Activated CD4-positive, alpha-beta T cell treated with anti-CD3 and anti-CD28 coated beads, Interleukin-10, Interleukin-2, amounts not matched to agents 100 ng/mL and 50 ng/mL, durations not matched to agents 16 hours and 8 hours (primary cell): ENCODE results near the gene CACNB2.

Experiments used
- DNase-seq: peaks from one replicate; pipeline ENCODE4 v3.0.0-alpha.2; 2020

CACNB2 gene

DNA sequence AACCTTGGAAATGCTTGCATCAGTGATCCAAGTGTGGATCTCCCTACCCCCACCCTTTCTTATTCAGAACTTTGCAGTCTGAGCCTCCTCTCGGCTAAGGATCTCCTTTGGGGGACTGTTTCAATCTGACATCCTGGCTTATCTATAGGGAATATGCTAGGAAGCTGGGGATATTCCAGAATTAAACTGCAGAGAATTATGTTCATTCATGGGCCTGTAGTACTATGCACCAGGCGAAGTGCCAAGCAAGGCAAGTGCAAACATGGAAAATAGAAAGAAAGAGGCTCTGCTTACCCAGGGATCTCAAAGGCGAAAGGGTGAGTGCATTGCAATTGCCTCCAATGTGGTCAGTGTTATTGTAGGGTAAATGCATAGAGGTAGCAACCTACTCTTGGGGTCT, 96.5 kb downstream of the CACNB2 start:
- DNase-seq: no peak

DNA sequence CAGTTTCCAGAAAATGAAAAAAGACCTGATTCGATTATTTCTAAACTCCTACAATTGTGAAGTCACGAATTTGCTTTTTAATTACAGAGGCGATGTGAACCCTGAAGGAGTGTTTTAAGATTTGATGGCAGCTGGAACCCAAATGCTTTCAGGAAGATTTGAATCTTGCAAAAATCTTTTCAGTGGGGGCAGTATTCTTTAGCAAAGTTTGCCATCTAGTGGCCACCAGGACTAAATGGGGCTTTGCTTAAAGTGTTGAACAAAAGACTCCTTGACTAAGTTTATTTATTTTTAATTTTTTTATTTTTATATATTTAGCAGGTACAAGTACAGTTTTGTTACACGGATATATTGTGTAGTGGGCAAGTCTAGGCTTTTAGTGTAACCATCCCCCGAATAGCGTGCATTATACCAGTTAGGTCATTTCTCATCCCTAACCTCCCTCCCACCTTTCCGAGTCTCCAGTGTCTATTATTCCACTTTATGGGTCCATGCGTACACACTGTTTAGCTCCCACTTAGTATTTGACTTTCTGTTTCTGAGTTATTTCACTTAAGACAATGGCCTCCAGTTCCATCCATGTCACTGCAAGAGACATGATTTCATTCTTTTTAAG, 98.8 kb downstream of the CACNB2 start:
- DNase-seq: peak; percentile 21

DNA sequence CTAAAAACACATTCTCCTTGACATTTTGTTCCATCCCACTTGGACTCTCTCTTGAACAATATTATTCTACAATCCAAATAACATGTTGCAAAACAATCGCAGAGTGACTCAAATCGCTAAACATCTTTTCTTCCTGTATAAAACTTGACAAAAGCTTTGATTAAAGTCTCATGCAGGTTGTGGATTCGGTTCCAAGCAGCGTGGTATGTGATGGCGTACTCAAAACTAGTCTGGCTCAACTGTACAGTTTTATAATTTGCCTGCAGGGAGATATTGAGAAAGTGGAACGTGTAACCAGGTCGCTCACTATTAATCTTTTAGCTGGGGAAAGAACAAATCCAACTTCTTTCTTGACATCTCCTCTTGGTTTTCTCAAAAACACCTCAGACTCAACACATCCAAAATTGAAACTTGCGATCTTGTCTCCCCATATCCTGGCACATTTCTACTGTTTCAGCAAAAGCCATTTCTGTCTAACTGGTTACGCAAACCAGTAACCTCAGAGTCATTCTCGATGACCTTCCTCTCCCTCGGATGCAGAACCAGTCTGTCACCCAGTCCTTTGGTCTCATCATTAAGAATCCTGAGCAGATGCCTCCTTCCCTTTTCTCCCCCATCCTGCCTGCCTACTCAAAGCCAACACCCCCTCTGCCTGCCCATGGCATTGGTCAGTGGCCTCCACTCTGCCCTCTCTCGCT, 100.1 kb downstream of the CACNB2 start:
- no peak for DNase-seq

DNA sequence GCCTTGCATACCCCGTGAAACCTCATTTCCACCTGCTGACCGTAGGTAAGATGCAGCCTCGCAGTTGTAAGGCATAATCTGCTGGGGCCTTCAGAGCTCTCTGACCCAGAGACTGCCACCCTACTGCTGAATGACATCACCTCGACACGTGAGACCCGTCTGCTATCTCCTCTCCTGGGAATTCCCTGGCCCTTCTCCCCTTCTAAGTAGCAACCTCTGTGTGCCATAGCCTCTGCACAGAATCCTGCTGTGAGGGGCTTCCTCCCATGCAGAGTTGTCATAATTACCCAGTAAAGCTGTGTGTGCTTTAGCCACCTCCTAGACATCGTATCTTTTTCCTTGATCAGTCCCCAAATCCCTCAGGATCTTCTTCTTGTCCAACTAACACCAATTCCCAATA, 106.7 kb downstream of the CACNB2 start:
- no peak for DNase-seq

DNA sequence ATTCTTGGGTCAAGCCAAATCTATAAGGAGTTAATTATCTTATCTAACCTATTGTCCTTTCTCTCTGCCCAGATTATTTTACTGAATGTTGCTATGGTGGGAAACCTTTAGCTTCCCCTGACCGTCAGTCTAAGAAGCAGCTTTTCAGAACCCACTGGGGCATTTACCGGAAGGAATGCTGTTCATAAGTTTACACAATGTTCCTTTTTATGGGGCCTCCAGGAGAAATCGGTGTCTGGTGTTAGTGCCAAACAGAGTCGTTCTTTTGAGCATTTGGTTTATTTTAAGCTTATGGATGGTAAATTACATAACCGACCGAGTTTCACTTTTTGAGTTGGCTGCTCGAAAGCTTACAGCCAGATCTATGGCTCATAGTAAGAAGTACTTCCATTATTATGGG, 111.9 kb downstream of the CACNB2 start:
- DNase-seq: no peak

DNA sequence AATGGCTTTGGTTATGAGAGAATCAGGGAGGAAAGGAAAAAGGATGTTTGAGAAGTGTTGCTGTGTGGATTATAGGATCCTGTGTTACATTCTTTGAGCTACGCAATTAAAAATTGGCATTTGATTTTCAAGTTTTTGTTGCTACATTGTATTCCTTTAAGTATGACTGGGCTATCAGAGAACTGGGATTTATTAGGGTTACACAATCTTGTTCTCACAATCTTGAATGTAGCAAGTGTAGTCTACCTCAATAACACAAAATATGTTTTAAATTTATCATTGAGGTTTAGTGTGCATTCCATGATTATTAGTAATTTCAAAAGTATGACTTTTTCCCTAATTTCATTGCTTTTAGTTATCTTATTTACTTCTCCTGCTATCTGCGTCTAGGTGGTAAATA, 113.9 kb downstream of the CACNB2 start:
- no peak for DNase-seq

DNA sequence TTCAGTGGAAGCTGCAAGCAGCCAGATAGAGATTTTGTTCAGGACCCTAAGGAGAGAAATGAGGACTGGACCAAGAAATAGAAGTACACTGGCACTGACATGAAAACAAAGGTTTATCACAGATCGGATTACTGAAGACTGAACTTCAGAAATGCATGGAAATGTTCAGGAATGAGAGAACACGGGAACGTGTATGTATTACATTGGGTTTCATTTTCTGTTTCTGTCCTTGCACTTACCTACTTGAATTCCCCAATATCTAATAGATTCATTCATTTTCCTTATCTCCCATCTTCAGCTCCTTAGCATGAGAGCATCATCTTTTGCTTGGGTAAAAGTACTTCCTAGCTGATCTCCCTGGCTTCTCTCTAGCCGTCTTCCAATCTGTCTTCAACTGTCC, 114.5 kb downstream of the CACNB2 start:
- DNase-seq: no peak

DNA sequence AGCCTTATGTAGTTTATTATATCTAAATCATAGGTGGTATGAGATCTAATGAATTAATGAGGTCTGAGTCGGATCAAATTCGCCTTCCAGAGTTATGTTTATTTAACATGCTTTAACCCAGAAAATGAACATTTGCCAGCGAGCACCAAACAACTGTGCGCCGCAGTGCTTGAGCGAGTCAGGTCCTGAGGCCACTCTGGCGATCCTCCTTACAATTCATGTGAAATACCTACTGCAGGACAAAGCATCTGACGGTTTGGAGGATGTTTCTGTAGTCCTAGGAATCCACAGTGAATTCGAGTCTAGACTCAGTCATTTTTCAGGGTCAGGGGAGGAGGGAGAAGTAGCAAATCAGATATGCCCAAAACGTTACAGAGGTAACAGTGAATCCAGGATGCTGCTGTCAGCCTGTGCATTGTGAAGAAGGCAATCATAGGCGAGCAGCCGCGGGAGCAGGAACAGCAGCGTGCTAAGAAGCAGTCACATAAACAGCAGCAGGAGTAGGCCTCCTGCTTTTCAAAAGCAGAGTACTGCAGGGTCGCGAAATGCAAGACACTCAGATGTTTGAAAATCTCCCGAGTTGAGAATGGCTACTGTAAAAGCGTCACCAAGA, 120.2 kb downstream of the CACNB2 start:
- no peak for DNase-seq

DNA sequence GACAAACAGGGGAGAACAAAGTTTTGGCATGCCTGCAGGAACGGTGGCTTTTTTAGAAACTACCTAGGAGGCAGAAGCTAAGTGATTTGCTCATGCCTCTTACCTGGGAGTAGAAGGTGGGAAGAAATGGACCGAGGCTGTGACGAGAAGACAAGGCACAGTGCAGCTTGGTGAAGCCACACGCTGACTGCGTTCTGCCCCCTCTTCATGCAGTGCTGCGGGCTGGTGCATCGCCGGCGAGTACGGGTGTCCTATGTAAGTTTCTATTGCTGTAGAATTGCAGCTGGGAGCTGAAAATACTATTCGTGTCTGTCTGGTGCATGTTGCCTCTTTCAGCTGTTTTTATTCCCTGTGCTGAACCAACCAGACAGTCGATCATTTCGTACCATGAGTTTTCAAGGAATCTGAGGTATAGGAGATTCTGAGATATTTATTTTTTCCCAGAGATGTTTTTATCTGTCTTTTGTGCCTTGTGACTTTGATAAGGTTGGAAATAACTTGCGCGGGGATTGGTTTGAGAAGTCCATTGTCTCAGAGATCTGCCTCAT, 120.9 kb downstream of the CACNB2 start:
- no peak for DNase-seq

DNA sequence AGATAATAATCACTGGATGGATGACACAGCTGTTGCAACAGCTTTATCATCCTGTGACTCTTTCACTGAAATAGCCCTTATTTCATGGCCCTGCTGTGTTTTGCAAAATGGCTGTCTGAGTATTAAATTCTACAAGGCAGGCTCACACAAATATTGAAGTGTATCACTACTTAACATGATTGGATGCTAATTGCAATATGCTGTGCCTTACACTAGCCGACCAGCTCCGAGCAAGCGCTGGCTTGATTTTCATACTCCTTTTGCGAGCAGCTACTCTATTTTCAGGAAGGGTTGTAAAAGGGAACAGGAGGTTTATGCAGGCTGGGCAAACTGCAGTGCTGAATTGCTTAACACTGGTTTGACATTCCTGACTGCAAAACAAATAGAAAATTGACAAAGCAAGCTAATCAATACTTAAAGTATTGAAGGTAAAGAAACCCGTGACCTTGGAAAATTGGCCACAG, 121.6 kb downstream of the CACNB2 start:
- no peak for DNase-seq

DNA sequence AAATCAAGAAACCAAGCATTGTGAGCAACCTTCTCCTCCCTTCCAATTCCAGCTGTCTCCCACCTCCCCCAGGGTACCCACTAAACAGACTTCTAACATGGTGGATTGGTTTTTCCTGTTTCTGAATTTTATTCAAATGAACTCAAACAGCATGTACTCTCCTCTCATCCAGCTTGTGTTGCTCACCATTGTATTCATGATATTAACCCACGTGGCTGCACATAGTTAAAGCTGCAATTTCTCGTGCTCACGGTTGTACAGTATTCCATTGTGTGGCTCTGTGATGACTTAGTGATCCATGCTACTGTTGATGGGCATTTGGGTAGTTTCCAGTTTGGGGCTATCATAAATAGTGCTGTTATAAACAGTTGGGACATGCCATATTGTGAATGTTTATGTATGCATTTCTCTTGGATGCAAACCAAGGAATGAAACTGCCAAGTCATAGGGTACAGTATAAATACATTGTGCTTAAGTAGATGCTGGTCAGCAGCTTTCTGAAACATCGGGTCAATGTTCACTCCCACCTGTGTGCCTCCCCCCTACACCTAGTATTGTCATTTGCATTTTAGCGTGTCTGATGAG, 124.3 kb downstream of the CACNB2 start:
- no peak for DNase-seq

DNA sequence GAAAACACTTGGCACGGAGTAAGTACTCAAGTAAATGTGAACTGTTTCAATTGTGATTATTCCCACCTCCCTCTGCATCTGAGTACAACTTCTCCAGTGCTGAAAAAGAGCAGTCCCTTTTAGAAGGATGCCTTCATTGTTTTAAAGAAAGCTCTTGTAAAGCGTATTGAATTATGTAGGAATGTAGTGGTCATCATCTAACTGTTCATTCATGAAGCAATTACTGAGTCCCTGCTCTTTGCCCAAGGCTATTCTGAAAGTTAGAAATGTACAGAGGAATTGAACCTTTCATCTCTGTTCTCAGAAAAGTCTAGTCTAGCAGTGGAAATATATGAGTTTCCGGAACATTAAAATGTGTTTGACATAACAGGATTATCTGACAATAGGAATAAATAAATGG, 127.8 kb downstream of the CACNB2 start:
- DNase-seq: no peak

DNA sequence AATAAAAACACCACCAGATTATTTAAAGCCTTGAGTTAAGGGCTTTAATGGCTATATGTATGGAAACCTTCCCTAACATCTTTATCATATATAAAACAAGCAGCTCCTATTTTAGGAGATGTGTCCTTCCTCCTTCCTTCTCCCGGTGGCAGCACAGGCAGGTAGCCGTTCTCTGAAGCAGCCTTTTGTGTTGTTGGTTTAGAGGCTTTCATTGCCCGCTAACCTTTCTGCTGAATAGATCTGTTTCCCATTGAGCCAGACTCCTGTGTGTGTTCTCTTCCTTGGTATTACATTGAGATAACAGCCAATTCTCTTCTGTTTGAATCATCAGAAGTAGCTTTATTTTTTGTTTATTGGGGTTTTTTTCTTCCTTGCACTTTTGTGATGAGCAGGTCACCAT, 131.3 kb downstream of the CACNB2 start:
- no peak for DNase-seq

DNA sequence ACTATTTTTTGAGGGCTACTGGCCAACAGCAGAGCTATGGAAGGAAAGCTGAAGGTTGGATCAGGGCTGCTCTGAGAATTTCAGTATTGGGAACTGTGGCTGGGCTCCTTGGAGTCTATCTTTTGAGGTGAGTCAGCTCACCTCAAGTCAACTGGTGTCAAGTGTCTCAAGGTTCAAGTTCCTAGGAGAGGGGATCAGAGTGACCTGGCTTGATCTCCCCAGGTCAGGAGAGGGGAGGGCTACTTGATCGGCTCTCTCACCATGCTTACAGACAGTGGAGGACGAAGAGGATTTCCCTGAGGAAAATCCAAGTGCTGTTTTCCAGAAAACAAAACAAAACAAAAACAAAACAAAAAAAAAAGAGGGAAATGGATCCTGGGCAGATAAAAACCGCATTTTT, 132.8 kb downstream of the CACNB2 start:
- no peak for DNase-seq

DNA sequence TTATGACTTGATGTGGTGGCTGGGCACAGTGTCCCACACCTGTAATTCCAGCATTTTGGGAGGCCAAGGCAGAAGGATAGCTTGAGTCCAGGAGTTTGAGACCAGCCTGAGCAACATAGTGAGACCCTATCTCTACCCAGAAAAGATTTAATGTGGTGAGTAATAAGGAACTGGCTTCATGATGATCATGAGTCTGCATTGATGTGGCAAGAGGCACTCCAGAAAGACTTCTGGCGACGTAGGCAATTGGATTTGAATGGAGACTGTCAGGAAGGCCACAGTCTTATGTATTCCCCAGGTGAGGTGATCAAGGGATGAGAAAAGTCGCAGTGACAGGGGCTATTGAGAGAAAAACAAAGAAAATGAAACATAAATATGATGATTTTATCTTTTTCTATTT, 138.0 kb downstream of the CACNB2 start:
- no peak for DNase-seq

DNA sequence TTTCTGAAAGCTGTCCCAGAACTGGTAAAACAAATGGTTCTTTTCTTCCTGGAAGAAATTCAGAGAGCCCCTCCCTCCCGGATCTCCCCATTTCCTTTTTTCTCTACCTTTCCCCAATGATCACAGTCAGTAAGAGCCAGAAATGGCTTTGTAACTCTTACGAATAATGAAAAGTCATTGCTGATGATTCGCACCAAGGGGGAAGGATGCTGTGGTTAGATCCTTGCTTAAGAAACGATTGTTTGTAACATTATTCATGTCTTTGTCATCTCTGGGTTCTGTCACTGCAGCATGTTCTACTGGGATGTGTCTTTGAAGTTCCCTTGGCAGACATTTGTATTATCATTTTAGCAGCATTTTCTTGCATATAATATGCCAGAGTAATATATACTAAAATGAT, 138.9 kb downstream of the CACNB2 start:
- no peak for DNase-seq

DNA sequence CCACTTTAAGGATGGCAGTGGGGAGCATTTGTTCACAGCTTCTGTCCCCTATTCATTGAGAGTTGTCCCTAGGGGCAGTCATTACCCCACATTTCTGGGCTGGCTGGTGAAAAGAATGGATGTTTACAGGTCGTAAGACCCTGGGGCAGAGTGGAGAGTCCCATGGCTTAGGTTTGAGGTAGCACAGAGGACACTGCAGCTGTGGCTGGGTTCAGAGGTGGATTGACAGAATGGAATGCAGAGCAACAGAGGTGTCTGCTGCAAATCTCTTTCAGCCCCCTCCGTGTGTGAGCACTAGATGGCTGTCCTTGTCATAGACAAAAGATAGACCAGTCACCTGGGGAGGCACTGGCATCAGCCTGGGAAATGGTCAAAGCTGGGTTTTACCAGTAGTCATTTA, 141.9 kb downstream of the CACNB2 start:
- DNase-seq: no peak

DNA sequence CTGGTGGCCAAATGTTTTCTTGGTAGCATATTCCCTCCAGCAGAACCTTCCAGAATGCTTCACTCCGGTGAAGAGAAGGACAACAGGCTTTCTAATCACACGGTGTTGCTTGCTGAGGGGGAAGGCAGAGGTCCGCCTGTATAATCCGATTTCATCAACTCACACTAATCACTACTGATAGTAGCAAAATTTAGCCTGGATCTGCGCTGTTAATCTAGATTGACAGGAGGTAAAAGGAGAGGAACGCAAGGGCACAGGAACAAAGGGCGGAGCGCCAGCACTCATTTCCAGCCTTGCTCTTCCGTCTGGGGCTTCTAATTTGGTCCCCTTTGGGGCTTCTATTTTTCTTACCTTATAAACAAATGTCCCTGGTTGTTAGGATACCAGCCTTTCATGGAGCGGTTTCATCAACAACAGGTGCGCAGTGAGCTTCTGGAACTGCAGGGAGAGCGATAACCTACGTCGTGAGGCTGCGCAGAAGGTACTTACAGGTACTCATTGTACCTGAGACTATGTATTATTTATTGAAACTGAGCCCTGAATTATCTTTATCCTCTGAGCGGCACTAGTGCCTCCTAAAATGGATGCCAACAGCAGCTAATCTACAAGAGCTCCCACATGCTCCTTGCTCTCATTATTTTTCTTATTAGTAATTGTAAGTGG, 150.6 kb downstream of the CACNB2 start:
- no peak for DNase-seq

DNA sequence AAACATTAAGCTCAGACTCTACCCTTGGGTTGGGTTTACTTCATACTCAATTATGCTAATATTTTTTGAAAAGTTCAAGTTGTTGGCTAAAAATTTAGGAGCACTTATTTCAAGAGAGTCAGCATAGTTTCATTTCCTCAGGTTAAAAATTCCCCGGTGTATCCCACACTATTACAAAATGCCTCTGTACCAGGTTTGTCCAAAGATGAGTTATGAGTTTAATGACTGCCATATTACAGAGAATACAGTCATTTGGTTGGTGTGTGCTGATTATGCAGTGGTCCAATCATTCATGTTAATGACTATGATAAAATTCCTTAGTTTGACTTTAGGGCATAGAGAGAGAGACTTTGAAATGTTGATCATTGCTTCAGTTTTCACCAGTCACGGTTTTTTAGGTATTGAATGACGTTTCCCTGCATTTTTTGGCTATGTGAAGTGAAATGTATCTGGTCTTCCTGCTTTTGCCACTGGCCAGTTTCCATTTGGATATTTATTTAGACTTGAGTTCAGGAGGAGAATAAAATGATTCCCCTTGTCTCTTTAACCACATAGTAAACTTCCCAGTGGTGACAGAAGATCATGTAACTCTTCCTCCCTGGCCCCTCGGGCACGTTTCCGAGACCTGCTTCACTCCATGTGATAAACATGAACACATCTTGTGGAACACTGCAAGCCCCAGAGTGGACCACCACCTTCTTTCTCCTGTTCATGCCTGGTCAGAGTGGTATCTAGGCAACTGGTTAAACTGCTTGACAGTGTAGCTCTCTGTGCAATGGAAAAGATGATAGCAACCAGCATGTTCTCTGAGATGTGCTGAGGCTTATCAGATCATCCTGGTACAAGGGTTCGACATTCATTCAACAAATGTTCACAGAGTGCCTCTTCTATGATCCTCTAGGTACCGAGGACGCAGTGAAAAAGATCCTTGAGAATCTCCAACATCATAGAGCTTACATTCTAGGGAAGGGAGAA, 153.6 kb downstream of the CACNB2 start:
- DNase-seq: no peak

DNA sequence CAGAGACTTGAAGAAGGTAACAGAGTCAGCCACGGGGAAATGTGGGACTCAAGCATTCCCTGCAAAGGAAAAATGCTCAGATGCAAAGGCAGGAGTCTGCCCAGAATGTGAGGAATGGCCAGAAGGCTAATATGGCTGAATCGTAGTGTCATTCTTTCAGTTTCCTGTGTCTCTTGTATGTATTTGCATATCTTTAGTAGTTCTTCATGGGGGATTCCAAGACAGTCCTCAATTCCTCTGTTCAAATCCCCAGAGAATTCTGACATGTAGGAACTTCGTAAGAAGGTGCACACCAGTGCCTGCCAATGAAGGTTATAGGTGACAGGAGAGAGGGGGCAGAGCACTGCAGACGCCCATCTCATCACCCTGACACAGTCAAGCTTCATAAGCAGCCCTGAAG, 154.4 kb downstream of the CACNB2 start:
- no peak for DNase-seq

DNA sequence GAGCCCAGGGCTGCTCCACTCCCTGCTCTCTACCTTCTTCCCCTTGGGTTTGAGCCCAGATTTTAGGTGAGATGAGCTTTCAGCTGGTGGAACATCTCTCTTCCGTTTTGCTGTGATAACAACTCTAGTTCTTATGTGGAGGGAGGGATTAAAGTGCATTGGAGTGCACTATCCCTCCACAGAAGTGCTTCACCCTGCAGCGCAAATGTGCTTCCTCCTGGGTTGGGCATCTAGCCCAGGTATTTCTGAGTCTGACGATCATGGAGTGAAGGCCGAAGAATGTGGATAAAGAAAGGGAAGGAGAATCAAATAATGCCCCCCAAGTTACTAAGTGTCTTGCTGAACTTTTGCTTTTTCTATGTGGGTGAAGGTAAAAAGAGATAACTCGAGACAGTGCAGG, 157.4 kb downstream of the CACNB2 start:
- no peak for DNase-seq

DNA sequence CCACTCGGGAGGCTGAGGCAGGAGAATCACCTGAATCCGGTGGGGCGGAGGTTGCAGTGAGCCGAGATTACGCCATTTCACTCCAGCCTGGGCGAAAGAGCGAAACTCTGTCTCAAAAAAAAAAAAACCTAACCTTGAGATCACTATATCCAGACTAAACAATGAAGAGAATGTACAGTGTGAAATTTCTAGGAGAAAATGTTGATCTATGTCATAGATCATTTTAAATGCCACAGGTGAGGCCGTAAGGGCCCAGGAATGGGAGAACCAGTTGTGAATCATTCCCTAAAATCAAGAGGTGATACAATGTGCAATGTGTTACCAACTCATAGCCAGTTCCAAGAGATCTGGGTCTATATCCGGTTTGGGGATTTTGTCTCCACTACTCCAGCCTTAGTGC, 158.0 kb downstream of the CACNB2 start:
- no peak for DNase-seq
